RKO (cell line): ENCODE data around the gene LRRC8E.

ENCODE experiments used
- DNase-seq: peaks from one replicate; pipeline ENCODE4 v3.0.0-alpha.2; 2016; ENCODE audit warnings: low spot score

The LRRC8E gene

GRCh38 chr19:7887408-7888144, 734 bp upstream of the LRRC8E start:
- no peak for DNase-seq

DNA sequence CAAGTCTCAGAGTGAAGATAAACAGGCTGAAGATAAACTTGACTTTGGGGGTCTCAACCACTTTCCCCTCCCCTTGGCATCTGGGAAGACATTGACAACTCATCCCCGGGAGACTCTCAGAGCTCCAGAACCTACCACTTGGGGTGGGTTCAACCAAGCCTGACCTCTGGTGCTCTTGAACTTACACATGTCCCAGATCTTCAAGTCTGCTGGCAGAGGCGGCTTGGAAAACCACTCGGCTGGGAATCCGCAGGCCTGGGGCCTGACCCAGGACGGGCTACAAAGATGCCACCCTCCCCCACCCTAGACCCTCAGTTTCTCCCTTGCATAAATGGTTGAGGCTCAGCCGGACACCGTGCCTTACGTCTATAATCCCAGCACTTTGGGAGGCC, 512 bp downstream of the LRRC8E start:
- DNase-seq: no peak

GRCh38 chr19:7893362-7894101, 5.2 kb downstream of the LRRC8E start:
- peak; percentile 64 for DNase-seq

DNA sequence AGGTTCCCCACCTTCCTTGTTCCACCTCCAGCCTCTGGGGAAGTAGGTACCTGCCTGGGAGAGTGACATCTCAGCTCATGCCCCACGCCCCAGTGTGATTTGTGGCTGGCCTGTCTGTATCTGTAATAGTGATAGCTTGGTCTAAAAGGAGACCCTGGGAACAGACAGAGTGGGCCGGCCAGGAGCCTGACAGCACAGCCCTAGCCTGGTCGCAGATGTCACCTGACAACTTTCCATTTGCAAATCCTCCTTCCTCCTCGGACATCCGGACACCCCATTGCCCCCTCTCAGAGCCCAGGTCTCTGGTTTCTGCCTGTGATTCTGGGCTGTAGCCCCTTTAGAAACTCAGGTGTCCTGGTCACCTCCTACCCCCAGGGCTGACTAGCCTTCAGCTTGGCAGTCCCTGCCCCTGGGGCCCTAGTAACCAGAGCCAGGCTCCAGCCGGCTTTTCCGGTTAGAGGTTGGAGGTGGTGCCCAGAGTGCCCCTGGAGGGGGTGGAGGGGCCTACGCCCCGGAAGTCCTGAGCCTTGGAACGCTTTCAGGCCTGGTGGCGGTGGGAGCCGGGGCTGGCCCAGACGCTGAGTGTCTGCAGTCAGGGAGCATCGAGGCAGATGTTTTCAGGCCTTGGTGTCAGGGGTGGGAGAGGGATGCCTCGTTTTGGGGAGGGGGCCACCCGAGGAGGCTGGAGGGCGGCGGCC, 6.5 kb downstream of the LRRC8E start:
- DNase-seq: no peak

- DNase-seq: no peak
Measured at GRCh38 chr19:7895565-7895964, 7.3 kb downstream of the LRRC8E start.

- DNase-seq: no peak
Measured at GRCh38 chr19:7897292-7897691, 9.0 kb downstream of the LRRC8E start.

GRCh38 chr19:7898967-7899366, 10.7 kb downstream of the LRRC8E start:
- no peak for DNase-seq

GRCh38 chr19:7899751-7900378, 11.6 kb downstream of the LRRC8E start:
- no peak for DNase-seq

- no peak for DNase-seq
Measured at GRCh38 chr19:7900401-7900870, 12.1 kb downstream of the LRRC8E start.

- DNase-seq: no peak
Measured at GRCh38 chr19:7900931-7901330, 12.6 kb downstream of the LRRC8E start.

GRCh38 chr19:7901337-7901736, 13.0 kb downstream of the LRRC8E start:
- no peak for DNase-seq

- DNase-seq: peak; percentile 62
Measured at GRCh38 chr19:7902796-7903243, 14.5 kb downstream of the LRRC8E start.

- peak; percentile 98 for DNase-seq
Measured at GRCh38 chr19:7903244-7904073, 15.1 kb downstream of the LRRC8E start, which contains the start of gene MAP2K7. TSS of gene MAP2K7 (plus strand) at chr19:7903877. CDS start at chr19:7903945, 68 bp downstream.

DNA sequence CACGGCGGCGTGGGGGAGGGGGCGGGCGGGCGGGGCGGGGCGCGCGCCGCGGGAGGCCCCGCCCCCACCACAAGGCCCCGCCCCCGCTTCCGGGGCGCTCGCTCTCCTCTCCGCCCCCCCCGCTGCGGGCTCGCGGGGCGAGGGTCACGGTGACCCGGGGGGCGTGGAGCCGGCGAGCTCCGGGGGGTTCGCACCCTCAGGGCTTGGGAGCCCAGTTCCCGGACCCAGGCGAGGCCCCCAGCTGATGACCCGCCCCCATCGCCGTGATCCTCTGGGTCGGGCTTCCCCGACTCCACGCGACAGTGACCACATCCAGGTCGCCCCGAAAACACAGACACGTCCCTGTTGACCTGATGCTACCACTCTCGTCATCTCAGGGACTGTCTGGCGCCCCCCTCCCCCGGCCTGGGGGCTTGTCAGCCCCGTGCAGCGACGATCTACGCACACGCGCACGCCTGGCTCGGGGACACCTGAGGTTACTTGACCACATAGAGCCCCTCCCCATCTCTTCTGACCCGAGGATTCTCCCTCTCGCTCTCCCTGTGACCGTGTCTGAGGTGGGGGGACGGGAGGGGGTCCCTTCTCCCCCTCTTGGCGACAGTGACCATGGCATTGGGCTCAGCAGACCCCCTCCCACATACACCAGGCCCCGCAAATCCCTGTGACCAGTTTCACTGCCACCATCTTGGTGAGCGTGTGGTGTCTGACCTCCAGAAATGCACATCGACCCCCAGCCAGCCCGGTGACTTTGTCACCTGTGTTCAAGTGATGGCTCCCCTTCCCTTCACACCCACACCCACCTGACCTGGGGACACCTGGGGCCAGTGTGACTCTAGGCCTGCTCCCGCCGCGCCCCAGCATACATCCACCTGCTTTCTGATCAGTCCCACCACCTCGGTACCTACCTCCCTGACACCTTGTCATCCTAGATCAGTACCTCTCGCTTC, 16.0 kb downstream of the LRRC8E start:
- DNase-seq: no peak

DNA sequence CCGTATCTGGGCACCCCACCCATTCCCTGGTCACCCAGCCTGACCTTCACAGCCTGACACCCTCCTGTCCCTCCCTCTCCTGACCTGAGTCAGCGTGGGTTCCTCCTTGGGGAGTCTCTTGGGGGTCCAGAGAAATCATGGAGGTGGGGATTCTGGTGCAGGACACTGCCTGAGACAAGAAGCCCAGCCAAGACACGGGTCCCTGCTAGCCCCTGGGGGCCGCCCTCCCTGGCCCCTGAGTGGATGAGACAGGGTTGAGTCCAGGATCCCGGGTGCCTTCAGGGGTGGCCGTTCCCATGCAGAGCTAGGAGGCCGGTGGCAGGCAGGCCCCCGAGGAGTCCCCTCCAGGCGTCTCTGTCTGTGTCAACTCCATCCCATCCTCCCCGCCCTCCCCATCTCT, 17.0 kb downstream of the LRRC8E start:
- no peak for DNase-seq

- no peak for DNase-seq
Measured at GRCh38 chr19:7905859-7906258, 17.5 kb downstream of the LRRC8E start.

- DNase-seq: no peak
Measured at GRCh38 chr19:7907122-7907521, 18.8 kb downstream of the LRRC8E start.

DNA sequence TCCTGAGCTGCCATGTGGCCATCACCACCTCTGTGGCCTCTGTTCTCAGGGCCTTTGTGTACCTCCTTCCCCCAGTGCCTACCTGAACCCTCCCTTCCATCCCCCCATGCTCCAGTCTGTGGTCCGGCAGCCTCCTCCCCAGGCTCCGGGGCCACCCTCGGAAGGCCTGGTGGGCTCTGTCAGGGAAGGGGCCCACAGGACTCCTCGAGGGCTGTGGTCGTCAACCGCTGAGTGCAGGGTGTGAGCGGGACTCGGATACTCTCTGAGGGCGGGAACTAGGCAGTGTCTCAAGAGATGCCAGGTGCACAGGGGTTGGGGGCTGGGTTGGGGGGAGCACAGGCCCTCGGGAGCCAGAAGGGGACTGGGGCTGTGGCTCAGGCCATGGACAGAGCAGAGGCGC, 19.2 kb downstream of the LRRC8E start:
- DNase-seq: no peak

GRCh38 chr19:7908078-7908699, 19.9 kb downstream of the LRRC8E start:
- DNase-seq: no peak
